Skeletal muscle satellite cell (primary cell): Measurements from ENCODE around the gene TTC31.

Experiments
- H3K27me3 ChIP-seq: 2 replicates; pipeline ENCODE4 v1.7.0; 2013; ENCODE audit warnings: low read length; ENCODE audit not compliant: control insufficient read depth, insufficient read depth
- H3K36me3 ChIP-seq: 2 replicates; pipeline ENCODE4 v1.7.0; 2013; ENCODE audit warnings: mild to moderate bottlenecking, control low read depth, low read length; ENCODE audit not compliant: insufficient read depth
- H3K4me1 ChIP-seq: 2 replicates; pipeline ENCODE4 v1.7.0; 2013; ENCODE audit warnings: low read length; ENCODE audit not compliant: control insufficient read depth, insufficient read depth
- H3K4me2 ChIP-seq: 2 replicates; pipeline ENCODE4 v1.7.0; 2013; ENCODE audit warnings: mild to moderate bottlenecking, low read length
- H3K4me3 ChIP-seq: 2 replicates; pipeline ENCODE4 v1.7.0; 2013; ENCODE audit warnings: low read length
- H3K9ac ChIP-seq: 2 replicates; pipeline ENCODE4 v1.7.0; 2013; ENCODE audit warnings: mild to moderate bottlenecking, low read depth, low read length, moderate library complexity
- H3K9me3 ChIP-seq: replicated peaks from 2 replicates; pipeline ENCODE4 v1.7.0; 2013; ENCODE audit warnings: mild to moderate bottlenecking, control low read depth, low read length

TTC31 gene

DNA sequence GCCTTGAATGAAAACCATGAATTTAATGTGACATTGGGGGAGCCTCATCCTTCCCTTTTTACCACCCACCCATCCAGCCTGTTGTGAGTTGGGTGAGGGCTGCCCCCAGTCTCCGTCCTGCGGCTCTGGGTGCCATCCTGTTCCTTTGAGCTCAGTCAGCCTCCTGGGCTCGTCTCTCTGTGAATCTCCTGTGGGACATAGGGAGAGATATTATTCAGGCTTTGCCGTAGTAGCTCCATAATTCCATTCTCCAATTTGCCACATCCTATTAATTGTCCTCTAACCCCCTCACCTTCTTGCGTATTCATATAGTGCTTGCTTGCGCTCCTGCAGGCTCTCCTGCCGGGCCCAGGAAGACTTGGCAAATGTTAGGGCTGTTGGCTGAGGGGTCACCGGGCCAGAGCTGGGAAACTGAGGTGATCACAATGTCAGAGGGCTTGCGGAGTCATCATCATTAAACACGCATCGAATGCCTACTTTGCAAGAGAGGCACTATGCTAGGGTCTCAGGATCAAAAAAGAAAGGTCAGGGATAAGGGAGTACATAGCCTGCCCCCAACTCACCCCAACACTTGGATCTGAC is 43.9 kb downstream of the TTC31 start:
- H3K9me3 ChIP-seq, result no peaks in the 10 kb centered on the region
- no peak overlapping the region for H3K4me2 ChIP-seq
- peaks cover 20% of the 10 kb centered on the region for H3K4me1 ChIP-seq
- H3K9ac ChIP-seq, result no peak overlapping the region
- H3K4me3 ChIP-seq, result no peak overlapping the region
- H3K36me3 ChIP-seq, result peaks cover 31% of the 10 kb centered on the region
- no peaks in the 10 kb centered on the region for H3K27me3 ChIP-seq

DNA sequence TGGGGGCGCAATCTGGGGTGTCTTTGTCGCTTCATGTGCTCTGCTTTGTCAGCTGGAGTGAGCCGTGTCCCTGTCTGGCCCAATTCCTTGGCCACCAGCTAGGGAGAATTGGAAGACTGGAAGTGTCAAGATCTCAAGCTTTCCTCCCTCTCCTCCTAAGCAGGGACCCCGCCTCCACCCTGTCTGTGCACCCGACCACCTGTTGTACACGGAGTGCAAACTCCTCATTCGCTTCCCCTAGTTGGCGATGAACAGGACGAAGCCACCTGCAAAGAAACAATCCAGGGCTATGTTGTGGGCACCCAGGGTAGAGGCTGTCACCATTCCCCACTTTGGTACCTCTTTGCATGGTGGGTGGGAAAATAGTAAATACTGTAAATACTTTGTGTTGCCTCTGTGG is 44.9 kb downstream of the TTC31 start:
- H3K9ac ChIP-seq, result no peak overlapping the region
- peaks cover 20% of the 10 kb centered on the region for H3K4me1 ChIP-seq
- no peaks in the 10 kb centered on the region for H3K9me3 ChIP-seq
- H3K4me2 ChIP-seq, result peak overlapping the region; percentile 87
- peak overlapping the region; percentile 85 for H3K4me3 ChIP-seq
- peaks cover 35% of the 10 kb centered on the region for H3K36me3 ChIP-seq
- no peaks in the 10 kb centered on the region for H3K27me3 ChIP-seq

DNA sequence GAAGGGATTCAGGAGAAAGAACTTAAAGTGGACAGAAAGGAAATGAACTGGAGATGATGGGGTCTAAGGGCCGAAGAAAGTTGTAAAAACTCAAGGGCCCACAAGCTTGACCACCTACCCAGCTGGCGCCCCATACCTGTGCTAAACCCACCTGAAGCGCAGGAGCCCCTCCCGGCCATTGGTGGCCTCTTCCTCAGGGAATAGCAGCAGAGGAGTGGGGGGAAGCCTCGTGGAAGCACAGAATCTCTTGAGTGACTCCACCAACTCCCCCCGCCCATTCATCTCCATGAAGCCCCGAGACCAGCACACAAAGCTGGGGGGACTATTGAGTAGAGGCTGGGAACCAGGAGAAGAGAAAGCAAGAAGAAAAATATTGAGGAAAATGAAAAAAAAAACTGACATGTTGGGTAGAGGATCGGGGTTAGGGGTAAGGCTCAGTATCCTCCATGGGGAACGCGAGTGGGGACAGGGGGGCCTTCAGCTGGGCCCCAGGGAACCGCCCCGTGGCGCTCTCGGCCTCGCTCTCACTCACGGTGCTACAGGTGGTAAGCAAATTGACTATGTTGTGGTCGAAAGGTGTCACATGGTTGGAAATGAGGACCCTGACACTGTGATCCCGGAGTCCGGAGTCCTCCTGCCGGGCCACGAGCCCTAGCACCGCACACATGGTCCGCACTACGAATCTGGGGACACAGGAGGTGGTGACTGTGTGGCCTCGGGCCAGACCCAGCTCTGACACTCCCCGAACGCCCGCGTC is 45.9 kb downstream of the TTC31 start:
- Histone ChIP-seq H3K4me1 (peaks cover 20% of the 10 kb centered on the region), H3K27me3 (no peaks in the 10 kb centered on the region), H3K9me3 (no peaks in the 10 kb centered on the region), H3K36me3 (peaks cover 43% of the 10 kb centered on the region), H3K9ac (peak overlapping the region; percentile 93), H3K4me2 (peak overlapping the region; percentile 87), H3K4me3 (peak overlapping the region; percentile 85)

DNA sequence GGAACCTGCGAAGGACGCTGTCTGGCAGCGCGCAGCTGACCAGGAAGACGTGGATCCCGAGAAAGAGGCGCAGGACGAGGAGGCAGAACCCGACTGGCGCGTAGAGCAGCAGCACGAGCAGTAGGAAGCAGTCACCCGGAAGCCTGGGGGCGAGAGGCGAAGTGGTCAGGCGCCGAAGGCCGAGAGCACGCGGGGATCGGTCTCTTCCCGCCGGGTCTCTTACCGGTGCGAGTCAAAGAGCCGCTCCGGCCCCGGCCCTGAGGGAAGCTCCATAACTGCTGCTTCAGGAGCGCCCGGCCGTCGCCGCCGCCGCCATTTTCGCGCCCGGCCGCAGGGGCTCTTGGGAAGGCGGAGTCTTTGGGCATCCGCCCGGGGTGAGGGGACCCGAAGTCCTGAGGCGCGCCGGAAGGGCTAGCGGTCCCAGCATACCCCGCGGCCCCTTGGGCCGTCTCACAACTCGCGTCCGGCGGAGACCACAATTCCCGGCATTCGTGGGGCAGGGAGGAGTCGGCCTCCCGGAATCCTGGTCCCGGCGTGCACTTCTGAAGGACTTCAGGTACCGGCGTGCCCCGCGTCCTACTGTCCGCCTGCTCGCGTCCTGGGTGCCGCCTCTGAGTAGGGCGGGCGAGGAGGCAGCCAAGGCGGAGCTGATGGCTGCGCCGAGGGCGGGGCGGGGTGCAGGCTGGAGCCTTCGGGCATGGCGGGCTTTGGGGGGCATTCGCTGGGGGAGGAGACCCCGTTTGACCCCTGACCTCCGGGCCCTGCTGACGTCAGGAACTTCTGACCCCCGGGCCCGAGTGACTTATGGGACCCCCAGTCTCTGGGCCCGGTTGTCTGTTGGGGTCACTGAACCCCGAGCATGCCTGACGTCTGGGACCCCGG is 46.7 kb downstream of the TTC31 start, which contains the start of the genes AUP1 and HTRA2:
Gene AUP1 (minus strand): TSS at position 350 of the 882 bp plus-strand sequence. CDS start 77 bp downstream, at position 273.
Gene HTRA2 (plus strand): TSS at position 577 of the 882 bp plus-strand sequence. CDS start 74 bp downstream, at position 651.
- Histone ChIP-seq H3K4me3 (peak within 1 kb of the TSS; percentile 85), H3K36me3 (peaks cover 47% of the 10 kb centered on the region)

DNA sequence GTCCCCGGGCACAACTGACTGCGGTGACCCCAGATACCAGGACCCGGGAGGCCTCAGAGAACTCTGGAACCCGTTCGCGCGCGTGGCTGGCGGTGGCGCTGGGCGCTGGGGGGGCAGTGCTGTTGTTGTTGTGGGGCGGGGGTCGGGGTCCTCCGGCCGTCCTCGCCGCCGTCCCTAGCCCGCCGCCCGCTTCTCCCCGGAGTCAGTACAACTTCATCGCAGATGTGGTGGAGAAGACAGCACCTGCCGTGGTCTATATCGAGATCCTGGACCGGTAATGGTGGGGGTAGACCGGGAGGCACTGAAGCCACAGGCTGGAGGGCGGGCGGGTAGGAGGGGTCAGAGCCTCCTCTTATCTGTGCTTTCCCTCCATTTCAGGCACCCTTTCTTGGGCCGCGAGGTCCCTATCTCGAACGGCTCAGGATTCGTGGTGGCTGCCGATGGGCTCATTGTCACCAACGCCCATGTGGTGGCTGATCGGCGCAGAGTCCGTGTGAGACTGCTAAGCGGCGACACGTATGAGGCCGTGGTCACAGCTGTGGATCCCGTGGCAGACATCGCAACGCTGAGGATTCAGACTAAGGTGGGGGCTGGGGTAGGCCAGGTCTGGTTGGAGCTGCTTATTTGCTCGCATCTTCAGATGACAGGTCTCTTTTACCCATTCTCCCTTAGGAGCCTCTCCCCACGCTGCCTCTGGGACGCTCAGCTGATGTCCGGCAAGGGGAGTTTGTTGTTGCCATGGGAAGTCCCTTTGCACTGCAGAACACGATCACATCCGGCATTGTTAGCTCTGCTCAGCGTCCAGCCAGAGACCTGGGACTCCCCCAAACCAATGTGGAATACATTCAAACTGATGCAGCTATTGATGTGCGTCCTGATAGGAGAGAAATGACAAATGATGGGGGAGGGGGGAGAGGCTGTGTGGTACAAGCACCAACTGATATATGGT is 47.6 kb downstream of the TTC31 start:
- Histone ChIP-seq H3K36me3 (peaks cover 45% of the 10 kb centered on the region), H3K9me3 (no peaks in the 10 kb centered on the region), H3K4me3 (peak overlapping the region; percentile 85), H3K4me1 (peaks cover 20% of the 10 kb centered on the region), H3K27me3 (no peaks in the 10 kb centered on the region), H3K9ac (peak overlapping the region; percentile 85), H3K4me2 (peak overlapping the region; percentile 99)

More for the DNA sequence above, 46.7 kb downstream of the TTC31 start, which contains the start of the genes AUP1 and HTRA2:
- H3K4me2 ChIP-seq, result peak within 1 kb of the TSS; percentile 99
- peaks cover 20% of the 10 kb centered on the region for H3K4me1 ChIP-seq
- H3K9me3 ChIP-seq, result no peaks in the 10 kb centered on the region
- peak within 1 kb of the TSS; percentile 93 for H3K9ac ChIP-seq
- H3K27me3 ChIP-seq, result no peaks in the 10 kb centered on the region

DNA sequence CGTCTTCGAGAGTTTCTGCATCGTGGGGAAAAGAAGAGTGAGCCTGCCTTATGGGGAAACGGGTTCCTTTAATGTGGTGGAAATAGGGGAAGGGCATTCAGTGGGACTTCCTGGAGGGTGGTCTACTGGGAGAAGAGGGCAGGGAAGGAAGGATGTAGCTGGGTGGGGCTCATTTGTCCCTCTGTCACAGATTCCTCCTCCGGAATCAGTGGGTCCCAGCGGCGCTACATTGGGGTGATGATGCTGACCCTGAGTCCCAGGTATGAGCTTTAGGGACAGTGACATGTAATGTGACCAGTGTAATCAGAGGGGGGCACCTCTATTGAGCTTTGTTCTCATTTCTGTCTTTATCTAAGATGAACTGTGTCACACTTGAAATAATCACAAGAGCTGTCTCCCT is 48.8 kb downstream of the TTC31 start:
- Histone ChIP-seq H3K36me3 (peaks cover 33% of the 10 kb centered on the region), H3K27me3 (no peaks in the 10 kb centered on the region), H3K9me3 (no peaks in the 10 kb centered on the region), H3K9ac (peak overlapping the region; percentile 85), H3K4me3 (no peak overlapping the region), H3K4me2 (peak overlapping the region; percentile 99), H3K4me1 (peaks cover 20% of the 10 kb centered on the region)

DNA sequence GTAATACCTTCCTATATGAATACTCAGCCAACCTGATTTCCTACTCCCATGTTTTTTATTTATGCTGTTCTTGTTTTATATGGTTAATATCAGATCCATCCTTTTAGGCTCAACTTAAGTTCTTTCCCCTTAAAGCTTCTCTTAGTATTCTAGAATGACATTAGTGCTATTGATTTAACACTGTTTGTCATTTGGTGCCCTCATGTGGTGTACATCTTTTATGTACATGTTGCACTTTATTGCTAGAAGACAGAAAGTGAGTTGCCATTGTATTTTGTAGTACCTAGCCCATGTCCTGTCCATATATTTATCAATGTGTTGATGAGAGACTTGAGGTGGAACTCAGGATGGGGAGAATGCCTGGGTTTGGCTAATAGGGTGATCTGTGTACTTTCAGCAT is 49.3 kb downstream of the TTC31 start:
- no peak overlapping the region for H3K9ac ChIP-seq
- H3K36me3 ChIP-seq, result peaks cover 28% of the 10 kb centered on the region
- H3K9me3 ChIP-seq, result no peaks in the 10 kb centered on the region
- no peaks in the 10 kb centered on the region for H3K27me3 ChIP-seq
- H3K4me2 ChIP-seq, result no peak overlapping the region
- no peak overlapping the region for H3K4me3 ChIP-seq
- peaks cover 20% of the 10 kb centered on the region for H3K4me1 ChIP-seq

DNA sequence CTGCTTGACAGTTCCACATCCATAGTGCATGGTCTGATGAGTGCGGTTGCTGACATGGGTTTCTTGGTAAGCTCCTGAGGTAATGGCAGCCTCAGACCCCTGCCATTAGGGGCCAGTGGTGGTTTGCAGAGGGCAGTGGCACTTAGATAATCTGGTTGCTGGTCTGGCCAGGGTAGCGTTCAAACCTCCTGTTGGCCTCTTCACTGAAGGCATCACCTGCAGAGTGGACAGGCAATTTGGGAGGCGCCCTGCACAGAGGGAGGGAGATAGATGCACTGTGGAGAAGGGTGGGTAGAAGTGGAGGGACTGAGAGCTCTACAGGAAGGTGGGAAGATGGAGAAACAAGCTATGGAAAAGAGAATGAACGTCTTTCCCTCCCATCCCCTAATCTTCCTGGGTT is 50.6 kb downstream of the TTC31 start:
- Histone ChIP-seq H3K4me1 (peaks cover 14% of the 10 kb centered on the region), H3K27me3 (no peaks in the 10 kb centered on the region), H3K36me3 (peaks cover 17% of the 10 kb centered on the region), H3K9me3 (no peaks in the 10 kb centered on the region), H3K4me2 (no peak overlapping the region), H3K9ac (no peak overlapping the region), H3K4me3 (no peak overlapping the region)

DNA sequence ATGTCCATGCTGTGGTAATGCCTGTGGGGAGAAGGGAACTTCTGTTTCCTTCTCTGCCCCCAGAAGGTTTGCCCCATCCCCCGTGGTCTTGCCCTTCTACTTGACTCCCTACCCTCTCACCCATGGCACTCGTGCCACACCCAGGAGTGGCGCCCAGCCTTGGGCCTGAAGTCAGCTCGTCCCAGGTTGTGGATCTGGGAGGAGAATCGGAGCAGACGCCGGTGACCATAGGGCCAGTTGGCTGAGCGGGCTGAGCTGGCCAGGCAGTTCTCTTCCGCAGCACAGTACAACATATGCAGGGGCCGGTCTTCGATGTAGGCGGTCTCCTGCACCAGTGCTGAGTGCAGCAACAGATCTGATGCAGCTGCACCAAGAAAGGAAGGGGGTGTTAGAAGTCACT is 51.5 kb downstream of the TTC31 start:
- Histone ChIP-seq H3K4me1 (peaks cover 12% of the 10 kb centered on the region), H3K4me2 (no peak overlapping the region), H3K27me3 (no peaks in the 10 kb centered on the region), H3K9me3 (no peaks in the 10 kb centered on the region), H3K9ac (no peak overlapping the region), H3K4me3 (no peak overlapping the region), H3K36me3 (peaks cover 18% of the 10 kb centered on the region)

DNA sequence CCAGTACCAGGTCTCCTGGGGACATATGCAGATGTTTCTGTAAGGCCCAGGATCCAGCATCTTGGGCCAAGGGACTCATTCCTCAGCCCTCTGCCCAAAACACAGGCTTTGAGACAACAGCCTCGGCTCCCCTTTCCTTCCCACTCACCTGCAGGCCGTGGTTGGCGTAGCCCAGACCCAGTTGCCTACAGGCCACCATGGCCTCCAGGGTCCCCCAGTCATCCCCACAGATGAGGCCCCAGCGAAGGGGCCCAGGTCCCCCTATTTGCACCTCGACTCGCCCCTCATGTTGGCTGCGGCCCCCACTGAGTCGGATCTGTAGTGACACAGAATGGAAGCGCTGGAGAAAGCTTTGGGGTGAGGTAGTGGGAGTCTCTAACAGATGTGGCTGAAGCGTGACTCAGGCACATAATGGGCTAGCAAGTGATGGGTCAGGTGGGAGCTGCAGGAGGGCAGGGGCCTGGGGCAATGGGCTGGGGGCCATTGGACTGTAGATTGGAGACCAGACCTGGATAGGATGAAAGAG is 52.6 kb downstream of the TTC31 start:
- no peak overlapping the region for H3K9ac ChIP-seq
- H3K4me3 ChIP-seq, result no peak overlapping the region
- no peak overlapping the region for H3K4me2 ChIP-seq
- no peaks in the 10 kb centered on the region for H3K9me3 ChIP-seq
- H3K36me3 ChIP-seq, result peaks cover 20% of the 10 kb centered on the region
- no peaks in the 10 kb centered on the region for H3K27me3 ChIP-seq
- peaks cover 12% of the 10 kb centered on the region for H3K4me1 ChIP-seq
